ENCODE data around the gene PRMT7.
A peak's percentile ranks its signal among the peaks of the same experiment; 100 is the strongest.

Gene PRMT7

GRCh38 chr16:68375801-68376536 is 65.2 kb downstream of the PRMT7 start:
- no peak for DNase-seq (ENCODE audit: low read depth, low spot score)

GRCh38 chr16:68376590-68376989 is 65.8 kb downstream of the PRMT7 start:
- DNase-seq (ENCODE audit: low read depth, low spot score): no peak

- no peak for DNase-seq (ENCODE audit: low read depth, low spot score)
Observed at GRCh38 chr16:68377221-68377620, 66.4 kb downstream of the PRMT7 start.

- DNase-seq (ENCODE audit: low read depth, low spot score): peak; percentile 64
Observed at GRCh38 chr16:68377667-68378393, 67.0 kb downstream of the PRMT7 start.

GRCh38 chr16:68378436-68379415 is 67.9 kb downstream of the PRMT7 start:
- no peak for DNase-seq (ENCODE audit: low read depth, low spot score)

- DNase-seq (ENCODE audit: low read depth, low spot score): no peak
Observed at GRCh38 chr16:68379472-68380347, 68.9 kb downstream of the PRMT7 start.

- DNase-seq (ENCODE audit: low read depth, low spot score): no peak
Observed at GRCh38 chr16:68380348-68380670, 69.5 kb downstream of the PRMT7 start.

GRCh38 chr16:68380676-68381362 is 70.0 kb downstream of the PRMT7 start:
- no peak for DNase-seq (ENCODE audit: low read depth, low spot score)

- no peak for DNase-seq (ENCODE audit: low read depth, low spot score)
Observed at GRCh38 chr16:68381363-68381724, 70.5 kb downstream of the PRMT7 start.

- no peak for DNase-seq (ENCODE audit: low read depth, low spot score)
Observed at GRCh38 chr16:68382296-68382718, 71.5 kb downstream of the PRMT7 start.

- no peak for DNase-seq (ENCODE audit: low read depth, low spot score)
Observed at GRCh38 chr16:68383858-68384257, 73.0 kb downstream of the PRMT7 start.

GRCh38 chr16:68384288-68385161 is 73.7 kb downstream of the PRMT7 start:
- DNase-seq (ENCODE audit: low read depth, low spot score): no peak

GRCh38 chr16:68385371-68385770 is 74.6 kb downstream of the PRMT7 start:
- DNase-seq (ENCODE audit: low read depth, low spot score): no peak

- DNase-seq (ENCODE audit: low read depth, low spot score): no peak
Observed at GRCh38 chr16:68386628-68387027, 75.8 kb downstream of the PRMT7 start.

- DNase-seq (ENCODE audit: low read depth, low spot score): no peak
Observed at GRCh38 chr16:68387301-68387700, 76.5 kb downstream of the PRMT7 start.

GRCh38 chr16:68388124-68388523 is 77.3 kb downstream of the PRMT7 start:
- no peak for DNase-seq (ENCODE audit: low read depth, low spot score)

GRCh38 chr16:68389006-68389405 is 78.2 kb downstream of the PRMT7 start:
- peak; percentile 63 for DNase-seq (ENCODE audit: low read depth, low spot score)

GRCh38 chr16:68389750-68390371 is 79.0 kb downstream of the PRMT7 start:
- DNase-seq (ENCODE audit: low read depth, low spot score): no peak

- no peak for DNase-seq (ENCODE audit: low read depth, low spot score)
Observed at GRCh38 chr16:68393333-68393732, 82.5 kb downstream of the PRMT7 start.
